Testis (tissue), 2 donors: ENCODE measurements around the gene PCBP4.

ENCODE experiments used
- POLR2A ChIP-seq: fragments of 450-650 bp; IDR thresholded peaks from one replicate; pipeline ENCODE4 v1.6.1; 2017; ENCODE audit warnings: antibody characterized with exemption, mild to moderate bottlenecking, moderate library complexity
- TF ChIP-seq, protein P1 (sequence below), 3 experiments: fragments of 450-650 bp in 2 of 3; fragments of 200-600 bp in 1 of 3; sonication (generic) in 1 of 3; IDR thresholded peaks; one replicate each; pipeline ENCODE4 v1.5.1; 2016 to 2019; ENCODE audit warnings: antibody characterized with exemption in 3 of 3, mild to moderate bottlenecking in 2 of 3, moderate library complexity in 1 of 3

DNA sequence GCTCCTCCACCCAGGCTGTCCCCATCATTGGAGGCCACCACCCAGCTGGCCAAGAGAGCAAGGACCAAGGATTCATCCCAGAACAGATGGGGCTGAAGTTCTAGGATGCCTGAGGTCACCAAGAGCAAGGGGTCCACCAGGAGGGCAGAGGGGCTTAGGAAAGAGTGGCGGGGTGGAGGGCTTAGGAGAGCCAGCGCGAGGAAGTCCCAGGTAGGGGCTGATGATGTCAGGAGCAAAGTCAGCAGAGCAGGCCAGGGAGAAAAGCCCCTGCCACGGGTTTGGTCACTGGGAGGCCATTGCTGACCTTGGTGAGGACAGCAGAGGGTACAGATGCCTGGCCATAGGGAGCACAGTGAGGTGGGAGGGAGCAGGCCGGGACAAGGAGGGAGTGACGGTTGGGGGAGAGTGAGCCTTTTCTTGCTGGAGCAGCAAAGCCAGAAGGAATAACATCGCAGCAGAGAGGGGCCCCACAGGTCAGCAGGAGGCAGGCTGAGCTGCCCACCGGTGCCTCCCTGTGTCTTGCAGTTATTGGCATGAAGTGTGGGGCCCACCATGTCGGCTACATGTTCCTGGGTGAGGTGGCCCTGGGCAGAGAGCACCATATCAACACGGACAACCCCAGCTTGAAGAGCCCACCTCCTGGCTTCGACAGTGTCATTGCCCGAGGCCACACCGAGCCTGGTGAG lies 19.9 kb downstream of the PCBP4 start:
- TF ChIP-seq, protein P1, sequence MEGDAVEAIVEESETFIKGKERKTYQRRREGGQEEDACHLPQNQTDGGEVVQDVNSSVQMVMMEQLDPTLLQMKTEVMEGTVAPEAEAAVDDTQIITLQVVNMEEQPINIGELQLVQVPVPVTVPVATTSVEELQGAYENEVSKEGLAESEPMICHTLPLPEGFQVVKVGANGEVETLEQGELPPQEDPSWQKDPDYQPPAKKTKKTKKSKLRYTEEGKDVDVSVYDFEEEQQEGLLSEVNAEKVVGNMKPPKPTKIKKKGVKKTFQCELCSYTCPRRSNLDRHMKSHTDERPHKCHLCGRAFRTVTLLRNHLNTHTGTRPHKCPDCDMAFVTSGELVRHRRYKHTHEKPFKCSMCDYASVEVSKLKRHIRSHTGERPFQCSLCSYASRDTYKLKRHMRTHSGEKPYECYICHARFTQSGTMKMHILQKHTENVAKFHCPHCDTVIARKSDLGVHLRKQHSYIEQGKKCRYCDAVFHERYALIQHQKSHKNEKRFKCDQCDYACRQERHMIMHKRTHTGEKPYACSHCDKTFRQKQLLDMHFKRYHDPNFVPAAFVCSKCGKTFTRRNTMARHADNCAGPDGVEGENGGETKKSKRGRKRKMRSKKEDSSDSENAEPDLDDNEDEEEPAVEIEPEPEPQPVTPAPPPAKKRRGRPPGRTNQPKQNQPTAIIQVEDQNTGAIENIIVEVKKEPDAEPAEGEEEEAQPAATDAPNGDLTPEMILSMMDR (IDR thresholded peaks at IDR 0.05), result no peak
- TF ChIP-seq POLR2A, result no peak
